Esophagus squamous epithelium (tissue), 4 donors: ENCODE results near the gene NFE2.

ENCODE experiments used
- CTCF ChIP-seq, 6 experiments: fragments of 450-650 bp in 4 of 6; fragments of 200-600 bp in 2 of 6; sonication (generic) in 2 of 6; IDR thresholded peaks; one replicate each; pipeline ENCODE4 v1.5.1; 2016 to 2019; ENCODE audit warnings: antibody characterized with exemption in 6 of 6, mild to moderate bottlenecking in 4 of 6, moderate library complexity in 4 of 6
- POLR2A ChIP-seq, 4 donors: fragments of 450-650 bp; IDR thresholded peaks; one replicate each; pipeline ENCODE4 v1.6.1; 2017; ENCODE audit warnings: antibody characterized with exemption in 4 of 4, mild to moderate bottlenecking in 4 of 4, moderate library complexity in 3 of 4

GRCh38 chr12:54287261-54288157 lies 13.3 kb downstream of the NFE2 start:
- TF ChIP-seq CTCF (IDR thresholded peaks at IDR 0.05) = no peak
- TF ChIP-seq POLR2A (IDR thresholded peaks at IDR 0.05) = no peak
